B cell (primary cell): ENCODE measurements around the gene SPECC1.

Experiments
- CTCF ChIP-seq: fragments of 200-600 bp; IDR thresholded peaks from one replicate; pipeline ENCODE4 v1.8.0; 2022; ENCODE audit warnings: antibody characterized with exemption, mild to moderate bottlenecking
- EZH2 ChIP-seq: IDR thresholded peaks from 2 replicates; pipeline ENCODE4 v1.6.1; 2012; ENCODE audit warnings: borderline replicate concordance, low read depth, mild to moderate bottlenecking, moderate library complexity, low read length; ENCODE audit not compliant: insufficient read depth, poor library complexity, severe bottlenecking

- TF ChIP-seq CTCF (no peak), EZH2 (no peak)
Measured at GRCh38 chr17:20170085-20170484, 160.9 kb downstream of the SPECC1 start.
